Liver (tissue), 9 donors: ENCODE measurements around the gene NCK1. TPM values are rescaled to one million over a fixed set of nuclear protein-coding genes. Genes with fewer than 3 reads are reported as not detected.

Experiments used
- DNase-seq: peaks from one replicate; pipeline ENCODE4 v3.0.0-alpha.2; 2017; ENCODE audit warnings: low spot score
- H3K27ac ChIP-seq, 2 donors: one replicate each; pipeline ENCODE4 v1.7.0; 2013; ENCODE audit warnings: inconsistent platforms in 2 of 2, low read length in 2 of 2, control low read depth in 1 of 2, low read depth in 1 of 2, mild to moderate bottlenecking in 1 of 2
- H3K27me3 ChIP-seq, 4 donors: one replicate each; pipeline versions ENCODE4 v1.6.1 to v1.7.0; 2013; ENCODE audit warnings: low read length in 3 of 4, inconsistent platforms in 1 of 4, mild to moderate bottlenecking in 1 of 4, moderate library complexity in 1 of 4; ENCODE audit not compliant: control insufficient read depth in 4 of 4, insufficient read depth in 4 of 4
- H3K36me3 ChIP-seq, 4 donors: one replicate each; pipeline versions ENCODE4 v1.6.1 to v1.7.0; 2013; ENCODE audit warnings: low read length in 3 of 4, mild to moderate bottlenecking in 3 of 4, low read depth in 1 of 4, moderate library complexity in 1 of 4; ENCODE audit not compliant: control insufficient read depth in 4 of 4, insufficient read depth in 3 of 4
- H3K4me1 ChIP-seq, 4 donors: one replicate each; pipeline versions ENCODE4 v1.6.1 to v1.7.0; 2013; ENCODE audit warnings: low read length in 3 of 4, mild to moderate bottlenecking in 3 of 4, moderate library complexity in 1 of 4; ENCODE audit not compliant: control insufficient read depth in 4 of 4, insufficient read depth in 4 of 4
- H3K4me3 ChIP-seq, 3 donors: one replicate each; pipeline versions ENCODE4 v1.6.1 to v1.7.0; 2013; ENCODE audit warnings: low read length in 3 of 3, control low read depth in 1 of 3, low read depth in 1 of 3, mild to moderate bottlenecking in 1 of 3
- H3K9ac ChIP-seq, 2 donors: one replicate each; pipeline ENCODE4 v1.7.0; 2013; ENCODE audit warnings: low read length in 2 of 2, mild to moderate bottlenecking in 2 of 2, moderate library complexity in 2 of 2, control low read depth in 1 of 2, low read depth in 1 of 2
- H3K9me3 ChIP-seq, 4 donors: one replicate each; pipeline versions ENCODE4 v1.6.1 to v1.7.0; 2013; ENCODE audit warnings: low read length in 3 of 4; ENCODE audit not compliant: control insufficient read depth in 4 of 4
- EGR1 ChIP-seq, 2 donors: IDR thresholded peaks; 2 replicates each; pipeline ENCODE4 v1.6.1; 2016 to 2018; ENCODE audit warnings: antibody characterized with exemption in 2 of 2, low read depth in 2 of 2
- FOXA1 ChIP-seq: IDR thresholded peaks from 2 replicates; pipeline ENCODE4 v1.6.1; 2016; ENCODE audit warnings: antibody characterized with exemption
- FOXA2 ChIP-seq: IDR thresholded peaks from 2 replicates; pipeline ENCODE4 v1.6.1; 2016; ENCODE audit warnings: antibody characterized with exemption
- GABPA ChIP-seq, 2 donors: IDR thresholded peaks in 1 of 2; conservative IDR thresholded peaks in 1 of 2; 2 replicates each; pipeline ENCODE4 v1.6.1; 2016; ENCODE audit warnings: antibody characterized with exemption in 2 of 2, mild to moderate bottlenecking in 1 of 2, moderate library complexity in 1 of 2
- HNF4A ChIP-seq, 2 donors: conservative IDR thresholded peaks; 2 replicates each; pipeline ENCODE4 v1.6.1; 2016; ENCODE audit warnings: antibody characterized with exemption in 2 of 2, mild to moderate bottlenecking in 2 of 2
- HNF4G ChIP-seq: IDR thresholded peaks from 2 replicates; pipeline ENCODE4 v1.6.1; 2016; ENCODE audit warnings: antibody characterized with exemption
- JUND ChIP-seq, 2 donors: IDR thresholded peaks; 2 replicates each; pipeline ENCODE4 v1.6.1; 2016; ENCODE audit warnings: antibody characterized with exemption in 2 of 2
- NR2F2 ChIP-seq: IDR thresholded peaks from 2 replicates; pipeline ENCODE4 v1.6.1; 2016; ENCODE audit warnings: antibody characterized with exemption
- RAD21 ChIP-seq, 2 donors: IDR thresholded peaks; 2 replicates each; pipeline ENCODE4 v1.6.1; 2016; ENCODE audit warnings: antibody characterized with exemption in 2 of 2, mild to moderate bottlenecking in 2 of 2
- RXRA ChIP-seq, 2 donors: IDR thresholded peaks; 2 replicates each; pipeline ENCODE4 v1.6.1; 2017 to 2018; ENCODE audit warnings: antibody characterized with exemption in 2 of 2, mild to moderate bottlenecking in 1 of 2
- SP1 ChIP-seq: IDR thresholded peaks from 2 replicates; pipeline ENCODE4 v1.6.1; 2018; ENCODE audit warnings: antibody characterized with exemption, mild to moderate bottlenecking
- YY1 ChIP-seq: IDR thresholded peaks from 2 replicates; pipeline ENCODE4 v1.6.1; 2016; ENCODE audit warnings: antibody characterized with exemption, mild to moderate bottlenecking
- WGBS: extraction: QIAGEN DNeasy Blood & Tissue Kit; methylation state at CpG from one replicate; pipeline ENCODE4 v1.1.7; 2013; 5-methylcytosine and 5-hydroxymethylcytosine counted together
- polyA plus RNA-seq, 2 donors: library from polyadenylated mRNA; stranded (reverse) in 1 of 2; unstranded in 1 of 2; fragments of 200-250 nt in 1 of 2; fragments of >200 nt in 1 of 2; fragmentation: Nextera tagmentation in 1 of 2; extraction: Ambion mirVana in 1 of 2; gene quantifications; one replicate each; pipeline versions ENCODE4 v1.2.1 to v1.2.3, GENCODE V29; 2013 to 2015
- total RNA-seq, 2 donors: library from RNA; depleted of rRNA; stranded (reverse); fragments of >200 nt; gene quantifications; one replicate each; pipeline ENCODE4 v1.2.3, GENCODE V29; 2014
- TF ChIP-seq, protein P1 (sequence below): IDR thresholded peaks from 2 replicates; pipeline ENCODE4 v1.6.1; 2016; ENCODE audit warnings: antibody characterized with exemption
- TF ChIP-seq, protein P2 (sequence below): fragments of 150-350 bp; IDR thresholded peaks from 2 replicates; pipeline ENCODE4 v1.5.1; 2017; ENCODE audit warnings: improper control_type of control experiment, low read depth, low read length; ENCODE audit not compliant: missing input control
- TF ChIP-seq, protein P3 (sequence below): IDR thresholded peaks from 2 replicates; pipeline ENCODE4 v1.6.1; 2016; ENCODE audit warnings: antibody characterized with exemption
- TF ChIP-seq, protein P4 (sequence below): IDR thresholded peaks from 2 replicates; pipeline ENCODE4 v1.6.1; 2016; ENCODE audit warnings: antibody characterized with exemption, mild to moderate bottlenecking
- donor health status: healthy.
- donor health status: healthy.
- donor health status: healthy.
- donor health status: healthy.
- donor health status: healthy.

Gene NCK1
- total and polyA plus RNA-seq, 4 donors, result 13.7 to 35.8 (median 19.4) TPM

DNA sequence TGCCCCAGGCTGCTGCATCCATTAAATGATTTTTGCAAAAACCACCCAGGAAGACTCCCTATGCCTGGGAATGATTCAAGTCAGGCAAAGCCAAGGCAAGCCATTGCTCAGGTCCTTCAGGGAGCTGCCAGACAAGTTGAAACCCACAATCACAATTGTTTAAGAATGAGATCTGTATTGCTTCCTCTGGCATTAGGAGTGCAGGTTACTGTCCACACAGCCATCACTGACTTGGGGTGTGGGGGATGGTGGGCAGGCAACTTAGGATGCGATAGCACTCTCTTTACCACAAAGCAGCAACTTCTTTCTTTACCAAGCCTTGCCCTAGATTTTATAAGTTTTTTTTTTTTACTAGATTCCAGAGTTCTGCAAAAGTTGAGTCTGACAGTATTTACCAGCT lies 80.8 kb downstream of the NCK1 start:
- peaks cover 0 to 9% (median 4%) of the 10 kb centered on the region in 4 donors for H3K36me3 ChIP-seq
- no peaks in the 10 kb centered on the region for H3K9me3 ChIP-seq
- no peak overlapping the region for H3K4me3 ChIP-seq
- H3K9ac ChIP-seq, result no peak overlapping the region
- peaks cover 2 to 12% (median 6%) of the 10 kb centered on the region in 4 donors for H3K4me1 ChIP-seq
- no peak for DNase-seq
- H3K27me3 ChIP-seq, result no peaks in the 10 kb centered on the region
- 74% methylated on average over 1 of the region's 1 CpG for WGBS
- TF ChIP-seq, protein P1, sequence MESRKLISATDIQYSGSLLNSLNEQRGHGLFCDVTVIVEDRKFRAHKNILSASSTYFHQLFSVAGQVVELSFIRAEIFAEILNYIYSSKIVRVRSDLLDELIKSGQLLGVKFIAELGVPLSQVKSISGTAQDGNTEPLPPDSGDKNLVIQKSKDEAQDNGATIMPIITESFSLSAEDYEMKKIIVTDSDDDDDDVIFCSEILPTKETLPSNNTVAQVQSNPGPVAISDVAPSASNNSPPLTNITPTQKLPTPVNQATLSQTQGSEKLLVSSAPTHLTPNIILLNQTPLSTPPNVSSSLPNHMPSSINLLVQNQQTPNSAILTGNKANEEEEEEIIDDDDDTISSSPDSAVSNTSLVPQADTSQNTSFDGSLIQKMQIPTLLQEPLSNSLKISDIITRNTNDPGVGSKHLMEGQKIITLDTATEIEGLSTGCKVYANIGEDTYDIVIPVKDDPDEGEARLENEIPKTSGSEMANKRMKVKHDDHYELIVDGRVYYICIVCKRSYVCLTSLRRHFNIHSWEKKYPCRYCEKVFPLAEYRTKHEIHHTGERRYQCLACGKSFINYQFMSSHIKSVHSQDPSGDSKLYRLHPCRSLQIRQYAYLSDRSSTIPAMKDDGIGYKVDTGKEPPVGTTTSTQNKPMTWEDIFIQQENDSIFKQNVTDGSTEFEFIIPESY, result no peak
- TF ChIP-seq SP1 (no peak), GABPA (IDR thresholded peaks at IDR 0.05 in 1 of 2, conservative IDR thresholded peaks at IDR 0.05 in 1 of 2) (no peak), RAD21 (IDR thresholded peaks at IDR 0.05) (no peak), HNF4A (conservative IDR thresholded peaks at IDR 0.05) (no peak), HNF4G (no peak), RXRA (IDR thresholded peaks at IDR 0.05) (no peak), YY1 (no peak)
- TF ChIP-seq, protein P2, sequence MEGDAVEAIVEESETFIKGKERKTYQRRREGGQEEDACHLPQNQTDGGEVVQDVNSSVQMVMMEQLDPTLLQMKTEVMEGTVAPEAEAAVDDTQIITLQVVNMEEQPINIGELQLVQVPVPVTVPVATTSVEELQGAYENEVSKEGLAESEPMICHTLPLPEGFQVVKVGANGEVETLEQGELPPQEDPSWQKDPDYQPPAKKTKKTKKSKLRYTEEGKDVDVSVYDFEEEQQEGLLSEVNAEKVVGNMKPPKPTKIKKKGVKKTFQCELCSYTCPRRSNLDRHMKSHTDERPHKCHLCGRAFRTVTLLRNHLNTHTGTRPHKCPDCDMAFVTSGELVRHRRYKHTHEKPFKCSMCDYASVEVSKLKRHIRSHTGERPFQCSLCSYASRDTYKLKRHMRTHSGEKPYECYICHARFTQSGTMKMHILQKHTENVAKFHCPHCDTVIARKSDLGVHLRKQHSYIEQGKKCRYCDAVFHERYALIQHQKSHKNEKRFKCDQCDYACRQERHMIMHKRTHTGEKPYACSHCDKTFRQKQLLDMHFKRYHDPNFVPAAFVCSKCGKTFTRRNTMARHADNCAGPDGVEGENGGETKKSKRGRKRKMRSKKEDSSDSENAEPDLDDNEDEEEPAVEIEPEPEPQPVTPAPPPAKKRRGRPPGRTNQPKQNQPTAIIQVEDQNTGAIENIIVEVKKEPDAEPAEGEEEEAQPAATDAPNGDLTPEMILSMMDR, result no peak
- TF ChIP-seq, protein P3, sequence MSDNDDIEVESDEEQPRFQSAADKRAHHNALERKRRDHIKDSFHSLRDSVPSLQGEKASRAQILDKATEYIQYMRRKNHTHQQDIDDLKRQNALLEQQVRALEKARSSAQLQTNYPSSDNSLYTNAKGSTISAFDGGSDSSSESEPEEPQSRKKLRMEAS, result no peak
- H3K27ac ChIP-seq, result no peak overlapping the region

DNA sequence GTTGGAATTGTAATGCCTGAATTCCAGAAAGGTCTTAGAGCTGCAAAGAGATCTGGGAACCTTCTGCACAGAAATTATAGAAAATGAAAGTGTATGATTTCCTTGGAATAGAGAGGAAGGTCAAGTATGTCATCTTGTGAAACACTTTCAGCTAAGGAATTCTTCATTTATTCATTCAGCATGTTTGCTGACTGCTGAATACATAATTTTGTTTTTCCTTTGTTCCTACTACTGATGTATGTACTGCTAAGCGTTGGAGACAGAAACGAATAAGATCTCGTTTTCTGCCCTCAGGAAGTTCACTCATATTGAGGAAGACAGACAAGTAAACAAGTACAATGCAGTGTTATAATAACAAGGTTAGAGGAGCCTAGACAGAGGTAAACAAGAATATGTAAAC lies 81.4 kb downstream of the NCK1 start:
- no peak overlapping the region for H3K27ac ChIP-seq
- no peak overlapping the region for H3K4me3 ChIP-seq

More for the DNA sequence above, 81.4 kb downstream of the NCK1 start:
- no peak overlapping the region for H3K9ac ChIP-seq
- H3K36me3 ChIP-seq, result peaks cover 0 to 9% (median 4%) of the 10 kb centered on the region in 4 donors
- TF ChIP-seq FOXA2 (no peak), NR2F2 (no peak), EGR1 (IDR thresholded peaks at IDR 0.05; ENCODE audit: low read depth in 2 of 2) (no peak), HNF4A (conservative IDR thresholded peaks at IDR 0.05) (no peak), JUND (IDR thresholded peaks at IDR 0.05) (no peak), RAD21 (IDR thresholded peaks at IDR 0.05) (no peak), FOXA1 (no peak), SP1 (no peak), RXRA (IDR thresholded peaks at IDR 0.05) (no peak), GABPA (IDR thresholded peaks at IDR 0.05 in 1 of 2, conservative IDR thresholded peaks at IDR 0.05 in 1 of 2) (no peak)
- TF ChIP-seq, protein P2, result no peak
- TF ChIP-seq, protein P3, result no peak
- TF ChIP-seq, protein P1, result no peak
- TF ChIP-seq, protein P4, sequence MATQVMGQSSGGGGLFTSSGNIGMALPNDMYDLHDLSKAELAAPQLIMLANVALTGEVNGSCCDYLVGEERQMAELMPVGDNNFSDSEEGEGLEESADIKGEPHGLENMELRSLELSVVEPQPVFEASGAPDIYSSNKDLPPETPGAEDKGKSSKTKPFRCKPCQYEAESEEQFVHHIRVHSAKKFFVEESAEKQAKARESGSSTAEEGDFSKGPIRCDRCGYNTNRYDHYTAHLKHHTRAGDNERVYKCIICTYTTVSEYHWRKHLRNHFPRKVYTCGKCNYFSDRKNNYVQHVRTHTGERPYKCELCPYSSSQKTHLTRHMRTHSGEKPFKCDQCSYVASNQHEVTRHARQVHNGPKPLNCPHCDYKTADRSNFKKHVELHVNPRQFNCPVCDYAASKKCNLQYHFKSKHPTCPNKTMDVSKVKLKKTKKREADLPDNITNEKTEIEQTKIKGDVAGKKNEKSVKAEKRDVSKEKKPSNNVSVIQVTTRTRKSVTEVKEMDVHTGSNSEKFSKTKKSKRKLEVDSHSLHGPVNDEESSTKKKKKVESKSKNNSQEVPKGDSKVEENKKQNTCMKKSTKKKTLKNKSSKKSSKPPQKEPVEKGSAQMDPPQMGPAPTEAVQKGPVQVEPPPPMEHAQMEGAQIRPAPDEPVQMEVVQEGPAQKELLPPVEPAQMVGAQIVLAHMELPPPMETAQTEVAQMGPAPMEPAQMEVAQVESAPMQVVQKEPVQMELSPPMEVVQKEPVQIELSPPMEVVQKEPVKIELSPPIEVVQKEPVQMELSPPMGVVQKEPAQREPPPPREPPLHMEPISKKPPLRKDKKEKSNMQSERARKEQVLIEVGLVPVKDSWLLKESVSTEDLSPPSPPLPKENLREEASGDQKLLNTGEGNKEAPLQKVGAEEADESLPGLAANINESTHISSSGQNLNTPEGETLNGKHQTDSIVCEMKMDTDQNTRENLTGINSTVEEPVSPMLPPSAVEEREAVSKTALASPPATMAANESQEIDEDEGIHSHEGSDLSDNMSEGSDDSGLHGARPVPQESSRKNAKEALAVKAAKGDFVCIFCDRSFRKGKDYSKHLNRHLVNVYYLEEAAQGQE, result no peak
- 78% methylated on average over 3 of the region's 3 CpGs for WGBS
- no peaks in the 10 kb centered on the region for H3K9me3 ChIP-seq
- DNase-seq, result no peak
- H3K4me1 ChIP-seq, result peaks cover 2 to 15% (median 6%) of the 10 kb centered on the region in 4 donors
- no peaks in the 10 kb centered on the region for H3K27me3 ChIP-seq
